Upper lobe of left lung (tissue), 6 donors: Measurements from ENCODE around the gene RAB6B. TPM values are rescaled to one million over a fixed set of nuclear protein-coding genes. Genes with fewer than 3 reads are reported as not detected.

Experiments
- ATAC-seq, 2 donors: fragments of 200-7000 bp; cut with Tn5 transposase; one replicate each; pipeline ENCODE4 v1.9.1; 2022; ENCODE audit warnings: mild to moderate bottlenecking in 2 of 2, moderate library complexity in 2 of 2; ENCODE audit not compliant: low FRiP score in 2 of 2
- DNase-seq, 2 donors: peaks; one replicate each; pipeline ENCODE4 v3.0.0-alpha.2; 2019 to 2020
- H3K27ac ChIP-seq, 4 donors: fragments of 200-600 bp; sonication (generic); one replicate each; pipeline ENCODE4 v1.5.1; 2016 to 2019
- H3K27me3 ChIP-seq, 4 donors: fragments of 200-600 bp; sonication (generic); one replicate each; pipeline ENCODE4 v1.5.1; 2017 to 2019
- H3K36me3 ChIP-seq, 4 donors: fragments of 200-600 bp; sonication (generic); one replicate each; pipeline ENCODE4 v1.5.1; 2016 to 2019
- H3K4me1 ChIP-seq, 4 donors: fragments of 200-600 bp; sonication (generic); one replicate each; pipeline ENCODE4 v1.5.1; 2018 to 2019
- H3K4me3 ChIP-seq, 4 donors: fragments of 200-600 bp; sonication (generic); one replicate each; pipeline ENCODE4 v1.5.1; 2017 to 2019; ENCODE audit warnings: mild to moderate bottlenecking in 2 of 4, moderate library complexity in 1 of 4
- H3K9me3 ChIP-seq, 4 donors: fragments of 200-600 bp; sonication (generic); one replicate each; pipeline ENCODE4 v1.5.1; 2018 to 2019
- CTCF ChIP-seq, 6 experiments: fragments of 450-650 bp in 4 of 6; fragments of 200-600 bp in 2 of 6; sonication (generic) in 2 of 6; IDR thresholded peaks; one replicate each; pipeline ENCODE4 v1.5.1; 2016 to 2019; ENCODE audit warnings: antibody characterized with exemption in 6 of 6
- EP300 ChIP-seq, 4 donors: sonication (generic); formaldehyde crosslinking; IDR thresholded peaks; one replicate each; pipeline ENCODE4 v1.5.1; 2017; ENCODE audit warnings: antibody characterized with exemption in 4 of 4, control low read depth in 2 of 4
- POLR2A ChIP-seq, 4 donors: fragments of 450-650 bp; IDR thresholded peaks; one replicate each; pipeline ENCODE4 v1.5.1; 2016 to 2017; ENCODE audit warnings: antibody characterized with exemption in 4 of 4, mild to moderate bottlenecking in 2 of 4
- POLR2AphosphoS5 ChIP-seq, 2 donors: sonication (generic); formaldehyde crosslinking; IDR thresholded peaks; one replicate each; pipeline ENCODE4 v1.5.1; 2017; ENCODE audit warnings: antibody characterized with exemption in 2 of 2
- WGBS, 2 donors: methylation state at CpG; one replicate each; pipeline ENCODE4 v1.1.5; 2017 to 2018; 5-methylcytosine and 5-hydroxymethylcytosine counted together
- total RNA-seq, 6 donors: library from RNA; depleted of rRNA in 4 of 6; stranded (reverse); fragments of >200 nt in 4 of 6; gene quantifications; one replicate each; pipeline versions ENCODE4 v1.1.0 to v1.2.1, GENCODE V29; 2016 to 2021
- donor health status: DM: no; HTN: no; CAD: no; lungs with moderate emphysema.
- donor health status: DM: no; HTN: yes; CAD: no; lungs with severe emphysema.

RAB6B gene
- total RNA-seq, 6 donors from 2014 or later = 1.00 to 6.3 (median 2.8) TPM

GRCh38 chr3:133862161-133862560 is 33.5 kb downstream of the RAB6B start:
- Histone ChIP-seq H3K4me3 (no peak overlapping the region), H3K27ac (no peak overlapping the region), H3K9me3 (no peaks in the 10 kb centered on the region), H3K4me1 (no peaks in the 10 kb centered on the region), H3K27me3 (no peaks in the 10 kb centered on the region), H3K36me3 (no peaks in the 10 kb centered on the region)
- DNase-seq = no peak
- WGBS, 2 donors = 83 to 84% methylated on average over 4 of the region's 4 CpGs
- TF ChIP-seq EP300 (IDR thresholded peaks at IDR 0.05) (no peak), POLR2A (IDR thresholded peaks at IDR 0.05) (no peak), CTCF (IDR thresholded peaks at IDR 0.05) (no peak), POLR2AphosphoS5 (IDR thresholded peaks at IDR 0.05) (no peak)
- ATAC-seq = no peak

- H3K27ac ChIP-seq = no peak overlapping the region
- H3K36me3 ChIP-seq = no peaks in the 10 kb centered on the region
- TF ChIP-seq POLR2A (IDR thresholded peaks at IDR 0.05) (no peak), CTCF (IDR thresholded peaks at IDR 0.05) (no peak), EP300 (IDR thresholded peaks at IDR 0.05) (no peak), POLR2AphosphoS5 (IDR thresholded peaks at IDR 0.05) (no peak)
- H3K4me3 ChIP-seq = no peak overlapping the region
- DNase-seq (no peak), ATAC-seq (no peak)
- H3K9me3 ChIP-seq = no peaks in the 10 kb centered on the region
- 92 to 98% methylated on average over 3 to 5 of the region's 5 CpGs for WGBS, 2 donors
- H3K4me1 ChIP-seq = no peaks in the 10 kb centered on the region
- H3K27me3 ChIP-seq = no peaks in the 10 kb centered on the region
These were observed 35.2 kb downstream of the RAB6B start for GRCh38 chr3:133860519-133860918.

GRCh38 chr3:133859381-133860234 is 36.1 kb downstream of the RAB6B start:
- Histone ChIP-seq H3K36me3 (no peaks in the 10 kb centered on the region), H3K9me3 (no peaks in the 10 kb centered on the region), H3K4me1 (no peaks in the 10 kb centered on the region), H3K4me3 (no peak overlapping the region), H3K27me3 (no peaks in the 10 kb centered on the region), H3K27ac (no peak overlapping the region)
- 90 to 93% methylated on average over 12 of the region's 12 CpGs for WGBS, 2 donors
- TF ChIP-seq EP300 (IDR thresholded peaks at IDR 0.05) (no peak), CTCF (IDR thresholded peaks at IDR 0.05) (no peak), POLR2A (IDR thresholded peaks at IDR 0.05) (no peak), POLR2AphosphoS5 (IDR thresholded peaks at IDR 0.05) (no peak)
- DNase-seq (no peak), ATAC-seq (no peak)

GRCh38 chr3:133857767-133858166 is 37.9 kb downstream of the RAB6B start:
- Histone ChIP-seq H3K27ac (no peak overlapping the region), H3K4me3 (no peak overlapping the region), H3K36me3 (no peaks in the 10 kb centered on the region), H3K9me3 (no peaks in the 10 kb centered on the region), H3K4me1 (no peaks in the 10 kb centered on the region), H3K27me3 (no peaks in the 10 kb centered on the region)
- 78 to 92% methylated on average over 8 of the region's 8 CpGs for WGBS, 2 donors
- ATAC-seq = peak in 1 of 2 donors; percentile 28
- TF ChIP-seq POLR2AphosphoS5 (IDR thresholded peaks at IDR 0.05) (no peak), EP300 (IDR thresholded peaks at IDR 0.05) (no peak), CTCF (IDR thresholded peaks at IDR 0.05) (no peak), POLR2A (IDR thresholded peaks at IDR 0.05) (no peak)
- no peak for DNase-seq

- TF ChIP-seq CTCF (IDR thresholded peaks at IDR 0.05) (no peak), POLR2AphosphoS5 (IDR thresholded peaks at IDR 0.05) (no peak), EP300 (IDR thresholded peaks at IDR 0.05) (no peak), POLR2A (IDR thresholded peaks at IDR 0.05) (no peak)
- whole genome bisulfite sequencing, 2 donors = 77 to 87% methylated on average over 2 of the region's 2 CpGs
- no peaks in the 10 kb centered on the region for H3K36me3 ChIP-seq
- H3K4me3 ChIP-seq = no peak overlapping the region
- DNase-seq (no peak), ATAC-seq (no peak)
- H3K9me3 ChIP-seq = no peaks in the 10 kb centered on the region
- no peak overlapping the region for H3K27ac ChIP-seq
- no peaks in the 10 kb centered on the region for H3K4me1 ChIP-seq
- H3K27me3 ChIP-seq = no peaks in the 10 kb centered on the region
These were observed 39.4 kb downstream of the RAB6B start for GRCh38 chr3:133856316-133856715.
